Stomach (tissue), 4 donors: Measurements from ENCODE around the gene CLPX.

ENCODE experiments used
- EP300 ChIP-seq: sonication (generic); formaldehyde crosslinking; IDR thresholded peaks from one replicate; pipeline ENCODE4 v1.6.1; 2017; ENCODE audit warnings: antibody characterized with exemption
- TF ChIP-seq, protein P1 (sequence below), 7 experiments: fragments of 450-650 bp in 4 of 7; fragments of 200-600 bp in 3 of 7; sonication (generic) in 3 of 7; IDR thresholded peaks; one replicate each; pipeline ENCODE4 v1.5.1; 2016 to 2019; ENCODE audit warnings: antibody characterized with exemption in 7 of 7, control low read depth in 2 of 7, mild to moderate bottlenecking in 1 of 7

DNA sequence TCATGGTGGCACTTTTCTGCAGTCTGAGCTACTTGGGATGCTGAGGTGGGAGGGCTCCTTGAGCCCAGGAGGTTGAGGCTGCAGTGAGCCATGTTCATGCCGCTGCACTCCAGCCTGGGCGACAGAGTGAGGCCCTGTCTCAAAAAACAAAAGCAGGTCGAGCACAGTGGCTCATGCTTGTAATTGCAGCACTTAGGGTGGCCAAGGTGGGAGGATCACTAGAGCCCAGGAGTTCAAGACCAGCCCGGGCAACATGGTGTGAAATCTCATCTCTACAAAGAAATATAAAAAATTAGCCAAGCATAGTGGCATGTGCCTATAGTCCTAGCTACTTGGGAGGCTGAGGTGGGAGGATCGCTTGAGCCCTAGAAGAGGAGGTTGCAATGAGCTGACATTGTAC, 80.1 kb downstream of the CLPX start:
- TF ChIP-seq EP300: no peak
- TF ChIP-seq, protein P1, sequence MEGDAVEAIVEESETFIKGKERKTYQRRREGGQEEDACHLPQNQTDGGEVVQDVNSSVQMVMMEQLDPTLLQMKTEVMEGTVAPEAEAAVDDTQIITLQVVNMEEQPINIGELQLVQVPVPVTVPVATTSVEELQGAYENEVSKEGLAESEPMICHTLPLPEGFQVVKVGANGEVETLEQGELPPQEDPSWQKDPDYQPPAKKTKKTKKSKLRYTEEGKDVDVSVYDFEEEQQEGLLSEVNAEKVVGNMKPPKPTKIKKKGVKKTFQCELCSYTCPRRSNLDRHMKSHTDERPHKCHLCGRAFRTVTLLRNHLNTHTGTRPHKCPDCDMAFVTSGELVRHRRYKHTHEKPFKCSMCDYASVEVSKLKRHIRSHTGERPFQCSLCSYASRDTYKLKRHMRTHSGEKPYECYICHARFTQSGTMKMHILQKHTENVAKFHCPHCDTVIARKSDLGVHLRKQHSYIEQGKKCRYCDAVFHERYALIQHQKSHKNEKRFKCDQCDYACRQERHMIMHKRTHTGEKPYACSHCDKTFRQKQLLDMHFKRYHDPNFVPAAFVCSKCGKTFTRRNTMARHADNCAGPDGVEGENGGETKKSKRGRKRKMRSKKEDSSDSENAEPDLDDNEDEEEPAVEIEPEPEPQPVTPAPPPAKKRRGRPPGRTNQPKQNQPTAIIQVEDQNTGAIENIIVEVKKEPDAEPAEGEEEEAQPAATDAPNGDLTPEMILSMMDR (IDR thresholded peaks at IDR 0.05): no peak
